Measurements from ENCODE around the gene MGMT.

MGMT gene

DNA sequence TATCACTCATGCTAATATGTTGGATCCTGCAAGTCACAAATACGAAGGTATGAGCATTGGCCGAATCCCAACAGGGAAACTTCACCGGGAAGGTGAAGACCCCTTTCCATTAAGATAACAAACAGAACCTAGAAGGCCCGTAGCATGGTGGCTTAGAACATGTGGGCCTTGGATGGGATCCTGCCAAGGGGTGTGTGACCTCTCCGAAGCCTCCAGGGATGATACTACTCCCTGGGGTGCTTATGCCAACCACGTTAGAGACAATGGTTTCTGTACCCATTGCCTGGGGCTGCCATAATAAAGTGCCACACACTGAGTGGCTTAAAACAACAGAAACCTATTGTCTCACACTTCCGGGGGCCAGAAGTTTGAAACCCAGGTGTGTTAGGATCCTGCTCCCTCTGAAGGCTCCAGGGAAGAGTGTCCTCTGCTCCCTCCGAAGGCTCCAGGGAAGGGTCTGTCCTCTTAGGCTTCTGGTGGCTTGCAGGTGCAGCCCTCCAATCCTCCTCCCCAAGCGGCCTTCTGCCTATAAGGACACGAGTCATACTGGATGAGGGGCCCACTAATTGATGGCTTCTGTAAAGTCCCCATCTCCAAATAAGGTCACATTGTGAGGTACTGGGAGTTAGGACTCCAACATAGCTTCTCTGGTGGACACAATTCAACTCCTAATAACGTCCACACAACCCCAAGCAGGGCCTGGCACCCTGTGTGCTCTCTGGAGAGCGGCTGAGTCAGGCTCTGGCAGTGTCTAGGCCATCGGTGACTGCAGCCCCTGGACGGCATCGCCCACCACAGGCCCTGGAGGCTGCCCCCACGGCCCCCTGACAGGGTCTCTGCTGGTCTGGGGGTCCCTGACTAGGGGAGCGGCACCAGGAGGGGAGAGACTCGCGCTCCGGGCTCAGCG lies 992 bp upstream of the MGMT start:
- TF ChIP-seq, protein P1, sequence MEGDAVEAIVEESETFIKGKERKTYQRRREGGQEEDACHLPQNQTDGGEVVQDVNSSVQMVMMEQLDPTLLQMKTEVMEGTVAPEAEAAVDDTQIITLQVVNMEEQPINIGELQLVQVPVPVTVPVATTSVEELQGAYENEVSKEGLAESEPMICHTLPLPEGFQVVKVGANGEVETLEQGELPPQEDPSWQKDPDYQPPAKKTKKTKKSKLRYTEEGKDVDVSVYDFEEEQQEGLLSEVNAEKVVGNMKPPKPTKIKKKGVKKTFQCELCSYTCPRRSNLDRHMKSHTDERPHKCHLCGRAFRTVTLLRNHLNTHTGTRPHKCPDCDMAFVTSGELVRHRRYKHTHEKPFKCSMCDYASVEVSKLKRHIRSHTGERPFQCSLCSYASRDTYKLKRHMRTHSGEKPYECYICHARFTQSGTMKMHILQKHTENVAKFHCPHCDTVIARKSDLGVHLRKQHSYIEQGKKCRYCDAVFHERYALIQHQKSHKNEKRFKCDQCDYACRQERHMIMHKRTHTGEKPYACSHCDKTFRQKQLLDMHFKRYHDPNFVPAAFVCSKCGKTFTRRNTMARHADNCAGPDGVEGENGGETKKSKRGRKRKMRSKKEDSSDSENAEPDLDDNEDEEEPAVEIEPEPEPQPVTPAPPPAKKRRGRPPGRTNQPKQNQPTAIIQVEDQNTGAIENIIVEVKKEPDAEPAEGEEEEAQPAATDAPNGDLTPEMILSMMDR (IDR thresholded peaks at IDR 0.05; ENCODE audit: low read depth, low read length, missing control alignments): no peak
- peak overlapping the region; percentile 40 for H3K4me3 ChIP-seq (replicated peaks; ENCODE audit: low read depth, low read length)

DNA sequence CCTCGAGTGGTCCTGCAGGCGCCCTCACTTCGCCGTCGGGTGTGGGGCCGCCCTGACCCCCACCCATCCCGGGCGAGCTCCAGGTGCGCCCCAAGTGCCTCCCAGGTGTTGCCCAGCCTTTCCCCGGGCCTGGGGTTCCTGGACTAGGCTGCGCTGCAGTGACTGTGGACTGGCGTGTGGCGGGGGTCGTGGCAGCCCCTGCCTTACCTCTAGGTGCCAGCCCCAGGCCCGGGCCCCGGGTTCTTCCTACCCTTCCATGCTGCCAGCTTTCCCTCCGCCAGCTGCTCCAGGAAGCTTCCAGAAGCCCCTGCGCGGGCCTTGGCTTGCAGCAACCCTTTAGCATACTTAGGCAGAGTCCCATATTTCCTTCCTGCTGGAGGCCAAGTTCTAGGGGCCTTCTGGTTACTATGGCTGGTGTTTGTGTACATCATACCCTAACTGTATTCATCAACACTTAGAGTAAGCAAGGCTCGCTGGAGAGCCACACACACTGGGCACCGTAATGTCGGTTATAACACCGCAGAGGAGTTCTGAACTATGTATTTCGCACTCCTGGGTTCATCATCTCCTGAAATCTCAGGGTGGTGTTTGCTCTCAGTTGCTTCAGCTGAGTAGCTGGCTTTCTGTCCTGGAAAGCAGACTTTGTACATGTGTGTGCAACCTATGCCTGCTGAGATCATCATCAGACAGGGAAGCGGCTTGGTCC lies 471 bp downstream of the MGMT start:
- TF ChIP-seq, protein P1 (IDR thresholded peaks at IDR 0.05; ENCODE audit: low read depth, low read length, missing control alignments): no peak
- H3K4me3 ChIP-seq (replicated peaks; ENCODE audit: low read depth, low read length): peak overlapping the region; percentile 59
- DNase-seq (ENCODE audit: extremely low read depth, low read depth): no peak

More for the DNA sequence above, 992 bp upstream of the MGMT start:
- DNase-seq (ENCODE audit: extremely low read depth, low read depth): no peak

DNA sequence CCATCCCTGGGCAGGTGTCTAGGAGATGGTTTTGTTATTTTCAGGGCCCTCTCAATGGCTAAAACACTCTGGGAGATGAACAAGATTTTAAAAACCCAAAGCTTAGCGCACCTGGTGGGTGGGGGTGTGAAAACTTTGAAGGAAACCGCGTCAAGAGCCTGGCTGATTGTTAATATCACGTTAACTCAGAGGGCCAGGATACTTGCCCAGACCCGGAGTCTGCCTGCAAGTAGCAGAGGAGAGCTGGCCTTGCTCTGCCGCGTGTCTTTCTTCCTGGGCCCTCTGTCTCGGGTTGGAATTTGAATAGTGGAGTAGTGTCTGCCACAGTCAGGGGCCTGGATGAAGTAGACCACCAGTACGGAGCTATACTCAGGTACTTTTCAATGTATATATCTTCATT lies 1.1 kb downstream of the MGMT start:
- no peak overlapping the region for H3K4me3 ChIP-seq (replicated peaks; ENCODE audit: low read depth, low read length)

GRCh38 chr10:129470103-129470851 lies 3.2 kb downstream of the MGMT start:
- TF ChIP-seq, protein P1 (IDR thresholded peaks at IDR 0.05; ENCODE audit: low read depth, low read length, missing control alignments): no peak
- DNase-seq (ENCODE audit: extremely low read depth, low read depth): no peak
- no peak overlapping the region for H3K4me3 ChIP-seq (replicated peaks; ENCODE audit: low read depth, low read length)

More for the DNA sequence above, 1.1 kb downstream of the MGMT start:
- no peak for DNase-seq (ENCODE audit: extremely low read depth, low read depth)
- TF ChIP-seq, protein P1 (IDR thresholded peaks at IDR 0.05; ENCODE audit: low read depth, low read length, missing control alignments): no peak

DNA sequence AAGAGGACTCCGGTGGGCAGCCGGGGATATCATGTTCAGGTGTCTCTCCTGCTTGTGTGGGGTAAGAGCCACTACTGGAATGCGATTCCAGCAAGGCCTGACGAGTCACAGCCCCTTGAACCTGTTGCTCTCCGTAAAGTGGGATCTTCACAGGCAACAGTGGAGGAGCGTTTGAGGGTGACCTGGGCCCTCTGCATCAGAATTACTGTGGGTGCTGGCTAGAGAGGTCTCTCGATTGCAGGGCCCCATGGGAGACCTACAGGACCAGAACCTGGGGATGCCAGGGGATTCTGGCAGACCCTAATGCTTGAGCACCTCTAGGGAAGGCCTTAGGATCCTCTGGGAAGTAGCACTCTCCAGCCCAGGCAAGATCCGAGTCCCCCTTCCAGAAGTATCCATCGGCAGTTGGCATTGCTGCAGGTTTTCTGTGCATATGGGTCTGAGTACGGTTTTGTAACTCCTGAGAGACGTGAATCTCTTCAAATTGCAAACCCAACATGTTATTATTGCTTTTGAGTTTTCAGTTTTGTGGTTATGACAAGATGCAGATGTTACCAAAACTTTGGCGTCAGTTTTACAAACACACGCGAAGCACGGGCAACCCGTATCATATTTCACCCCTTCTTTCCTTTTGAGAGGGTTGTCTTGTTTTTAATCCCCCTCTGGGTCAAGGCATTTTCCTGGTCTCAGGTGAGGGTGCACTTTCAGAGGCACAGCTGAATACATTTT lies 4.6 kb downstream of the MGMT start:
- no peak overlapping the region for H3K4me3 ChIP-seq (replicated peaks; ENCODE audit: low read depth, low read length)
- TF ChIP-seq, protein P1 (IDR thresholded peaks at IDR 0.05; ENCODE audit: low read depth, low read length, missing control alignments): no peak
- no peak for DNase-seq (ENCODE audit: extremely low read depth, low read depth)

Measured in HFF-Myc (cell line).